Activated CD8-positive, alpha-beta memory T cell treated with anti-CD3 and anti-CD28 coated beads for 1 hour (primary cell): ENCODE results near the gene DTX3L.

Source experiments
- DNase-seq, 2 donors: peaks; one replicate each; pipeline ENCODE4 v3.0.0-alpha.2; 2020; ENCODE audit warnings: low read depth in 1 of 2; ENCODE audit errors: extremely low read depth in 1 of 2

The DTX3L gene

GRCh38 chr3:122602011-122602710, 38.0 kb downstream of the DTX3L start:
- no peak for DNase-seq

- DNase-seq, result no peak
Observed at GRCh38 chr3:122603056-122603455, 38.9 kb downstream of the DTX3L start.

- no peak for DNase-seq
Observed at GRCh38 chr3:122606330-122606729, 42.2 kb downstream of the DTX3L start.

GRCh38 chr3:122608916-122609315, 44.8 kb downstream of the DTX3L start:
- no peak for DNase-seq

- DNase-seq, result no peak
Observed at GRCh38 chr3:122609798-122610559, 45.8 kb downstream of the DTX3L start.

GRCh38 chr3:122612696-122613095, 48.6 kb downstream of the DTX3L start:
- DNase-seq, result no peak

GRCh38 chr3:122615303-122615702, 51.2 kb downstream of the DTX3L start:
- no peak for DNase-seq

- DNase-seq, result no peak
Observed at GRCh38 chr3:122618614-122619013, 54.5 kb downstream of the DTX3L start.

GRCh38 chr3:122619040-122619439, 54.9 kb downstream of the DTX3L start:
- DNase-seq, result no peak

GRCh38 chr3:122620399-122620798, 56.3 kb downstream of the DTX3L start:
- no peak for DNase-seq

- DNase-seq, result no peak
Observed at GRCh38 chr3:122621112-122621511, 57.0 kb downstream of the DTX3L start.

GRCh38 chr3:122623031-122623829, 59.1 kb downstream of the DTX3L start:
- DNase-seq, result no peak
